ENCODE measurements around the gene TRIM14.
"Not testable (repeated sequence)": the region's sequence is repeated elsewhere in the genome, so short reads cannot be mapped to it uniquely, and the experiment has no call there.

The TRIM14 gene

GRCh38 chr9:98129451-98129881 is 10.4 kb upstream of the TRIM14 start:
- in situ Hi-C loops (cut with MboI; ENCODE audit: low pct_unique_long_range_greater_than_20kb, low sequenced_read_pairs, unreplicated experiment): no loop called here
- DNase-seq (ENCODE audit: low spot score): no peak
- no peak for TF ChIP-seq CTCF (IDR thresholded peaks at IDR 0.05; ENCODE audit: extremely low read depth, insufficient read depth, missing control alignments)

- TF ChIP-seq CTCF (IDR thresholded peaks at IDR 0.05; ENCODE audit: extremely low read depth, insufficient read depth, missing control alignments): no peak
- DNase-seq (ENCODE audit: low spot score): no peak
- in situ Hi-C loops (cut with MboI; ENCODE audit: low pct_unique_long_range_greater_than_20kb, low sequenced_read_pairs, unreplicated experiment): no loop called here
These were observed 9.3 kb upstream of the TRIM14 start for GRCh38 chr9:98128316-98128715.

GRCh38 chr9:98127226-98127625 is 8.2 kb upstream of the TRIM14 start:
- TF ChIP-seq CTCF (IDR thresholded peaks at IDR 0.05; ENCODE audit: extremely low read depth, insufficient read depth, missing control alignments): no peak
- DNase-seq (ENCODE audit: low spot score): no peak
- in situ Hi-C loops (cut with MboI; ENCODE audit: low pct_unique_long_range_greater_than_20kb, low sequenced_read_pairs, unreplicated experiment): no loop called here

- no peak for DNase-seq (ENCODE audit: low spot score)
- in situ Hi-C loops (cut with MboI; ENCODE audit: low pct_unique_long_range_greater_than_20kb, low sequenced_read_pairs, unreplicated experiment): no loop called here
- TF ChIP-seq CTCF (IDR thresholded peaks at IDR 0.05; ENCODE audit: extremely low read depth, insufficient read depth, missing control alignments): no peak
These were observed 5.8 kb upstream of the TRIM14 start for GRCh38 chr9:98124637-98125426.

DNA sequence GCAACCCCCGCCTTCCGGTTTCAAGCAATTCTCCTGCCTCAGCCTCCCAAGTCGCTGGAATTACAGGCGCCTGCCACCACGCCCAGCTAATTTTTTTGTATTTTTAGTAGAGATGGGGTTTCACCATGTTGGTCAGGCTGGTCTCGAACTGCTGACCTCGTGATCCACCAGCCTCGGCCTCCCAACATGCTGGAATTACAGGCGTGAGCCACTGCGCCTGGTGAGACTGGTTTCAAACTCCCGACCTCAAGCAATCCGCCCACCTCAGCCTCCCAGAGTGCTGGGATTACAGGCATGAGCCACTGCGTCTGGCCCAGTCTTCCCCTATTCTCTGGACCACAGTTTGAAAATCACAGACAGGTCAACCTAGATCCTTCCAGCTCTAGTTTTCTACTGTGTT is 5.1 kb upstream of the TRIM14 start:
- in situ Hi-C loops (cut with MboI; ENCODE audit: low pct_unique_long_range_greater_than_20kb, low sequenced_read_pairs, unreplicated experiment): not testable (repeated sequence)

DNA sequence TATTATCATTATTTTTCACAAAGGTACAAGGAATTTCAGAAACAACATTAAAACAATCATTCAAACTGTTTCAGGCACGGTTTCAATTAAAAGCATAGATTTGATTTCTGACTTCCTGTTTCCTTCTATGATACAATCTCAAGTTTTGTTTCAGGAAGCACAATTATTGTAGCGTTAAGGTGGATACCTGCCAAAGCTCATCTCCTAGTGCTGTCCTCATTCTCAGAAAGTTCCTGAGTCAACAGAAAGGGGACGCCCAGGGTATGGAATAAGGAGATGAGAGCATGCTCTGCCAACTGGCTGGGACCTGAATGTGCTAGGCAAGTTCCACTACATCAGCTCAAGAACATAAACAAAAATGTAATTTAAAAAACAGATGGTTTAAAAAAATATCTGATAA is 2.0 kb upstream of the TRIM14 start:
- no peak for DNase-seq (ENCODE audit: low spot score)
- no peak for TF ChIP-seq CTCF (IDR thresholded peaks at IDR 0.05; ENCODE audit: extremely low read depth, insufficient read depth, missing control alignments)
- in situ Hi-C loops (cut with MboI; ENCODE audit: low pct_unique_long_range_greater_than_20kb, low sequenced_read_pairs, unreplicated experiment): no loop called here

More for the DNA sequence above, 5.1 kb upstream of the TRIM14 start:
- DNase-seq (ENCODE audit: low spot score): not testable (repeated sequence)

DNA sequence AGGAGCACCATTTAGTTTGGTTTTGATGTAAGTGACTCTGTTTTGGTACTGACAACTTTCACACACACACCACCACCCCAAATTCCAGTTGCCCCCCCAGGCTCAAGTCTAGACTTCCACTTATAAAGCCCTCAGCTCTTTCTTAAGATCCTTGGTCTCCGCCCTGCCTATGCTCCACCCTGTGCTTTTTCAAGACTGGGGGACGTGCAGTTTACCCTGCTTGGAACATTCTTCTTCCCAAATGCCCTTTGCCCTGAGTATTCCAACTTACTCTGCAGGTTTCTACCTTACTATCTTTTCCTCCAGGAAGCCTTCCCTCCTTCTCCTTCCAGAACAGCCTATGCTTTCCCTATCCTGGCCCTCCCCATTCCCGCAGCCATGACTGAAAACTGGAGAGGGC is 1.5 kb upstream of the TRIM14 start:
- in situ Hi-C loops (cut with MboI; ENCODE audit: low pct_unique_long_range_greater_than_20kb, low sequenced_read_pairs, unreplicated experiment): no loop called here
- no peak for TF ChIP-seq CTCF (IDR thresholded peaks at IDR 0.05; ENCODE audit: extremely low read depth, insufficient read depth, missing control alignments)
- no peak for DNase-seq (ENCODE audit: low spot score)

All from GM13977 (cell line).